ENCODE data around the gene FGFBP2.

Gene FGFBP2

DNA sequence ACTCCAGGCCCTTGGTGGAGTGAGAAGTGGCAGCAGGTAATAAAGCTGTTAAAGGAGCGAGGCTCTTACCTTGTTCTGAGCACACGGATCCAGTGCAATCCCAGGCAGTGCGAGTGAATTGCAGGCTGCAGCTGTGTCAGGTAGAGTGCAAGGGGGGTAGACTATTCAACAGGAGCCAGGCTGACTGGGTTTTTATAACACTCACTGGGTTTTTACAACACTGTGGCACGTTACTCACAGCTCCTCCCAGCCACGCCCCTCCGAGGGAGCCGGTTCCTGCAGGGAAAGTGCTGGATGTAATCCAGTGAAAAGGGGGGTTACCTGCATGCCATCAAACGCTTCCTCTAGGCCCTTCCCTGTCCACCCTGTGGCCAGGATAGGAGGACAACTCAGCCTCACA is 24.8 kb downstream of the FGFBP2 start:
- Histone ChIP-seq H4K20me1 (ENCODE audit: insufficient read depth, low read length) (no peaks in the 10 kb centered on the region), H3K27ac (ENCODE audit: low read length) (no peak overlapping the region), H3K4me1 (ENCODE audit: low read length) (peaks cover under 1% of the 10 kb centered on the region; the same call in 1 of the 2 replicates), H3K4me2 (ENCODE audit: low read length) (no peak overlapping the region), H3K36me3 (replicated peaks; ENCODE audit: low read depth, low read length) (no peaks in the 10 kb centered on the region), H3K9ac (ENCODE audit: low read length) (no peak overlapping the region), H3K9me3 (ENCODE audit: insufficient read depth, low read length) (0 out of 2 replicates have a peak, but pooled peaks cover under 1% of the 10 kb centered on the region), H2AFZ (ENCODE audit: low read depth, low read length) (no peak overlapping the region), H3K4me3 (ENCODE audit: low read length) (no peak overlapping the region), H3K79me2 (ENCODE audit: low read length) (no peaks in the 10 kb centered on the region), H3K27me3 (ENCODE audit: low read depth, low read length) (no peaks in the 10 kb centered on the region)
- TF ChIP-seq EZH2phosphoT487 (IDR thresholded peaks at IDR 0.05; ENCODE audit: low read depth): no peak
- TF ChIP-seq, protein P1, sequence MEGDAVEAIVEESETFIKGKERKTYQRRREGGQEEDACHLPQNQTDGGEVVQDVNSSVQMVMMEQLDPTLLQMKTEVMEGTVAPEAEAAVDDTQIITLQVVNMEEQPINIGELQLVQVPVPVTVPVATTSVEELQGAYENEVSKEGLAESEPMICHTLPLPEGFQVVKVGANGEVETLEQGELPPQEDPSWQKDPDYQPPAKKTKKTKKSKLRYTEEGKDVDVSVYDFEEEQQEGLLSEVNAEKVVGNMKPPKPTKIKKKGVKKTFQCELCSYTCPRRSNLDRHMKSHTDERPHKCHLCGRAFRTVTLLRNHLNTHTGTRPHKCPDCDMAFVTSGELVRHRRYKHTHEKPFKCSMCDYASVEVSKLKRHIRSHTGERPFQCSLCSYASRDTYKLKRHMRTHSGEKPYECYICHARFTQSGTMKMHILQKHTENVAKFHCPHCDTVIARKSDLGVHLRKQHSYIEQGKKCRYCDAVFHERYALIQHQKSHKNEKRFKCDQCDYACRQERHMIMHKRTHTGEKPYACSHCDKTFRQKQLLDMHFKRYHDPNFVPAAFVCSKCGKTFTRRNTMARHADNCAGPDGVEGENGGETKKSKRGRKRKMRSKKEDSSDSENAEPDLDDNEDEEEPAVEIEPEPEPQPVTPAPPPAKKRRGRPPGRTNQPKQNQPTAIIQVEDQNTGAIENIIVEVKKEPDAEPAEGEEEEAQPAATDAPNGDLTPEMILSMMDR (IDR thresholded peaks at IDR 0.05; ENCODE audit: low read depth, low read length): no peak

DNA sequence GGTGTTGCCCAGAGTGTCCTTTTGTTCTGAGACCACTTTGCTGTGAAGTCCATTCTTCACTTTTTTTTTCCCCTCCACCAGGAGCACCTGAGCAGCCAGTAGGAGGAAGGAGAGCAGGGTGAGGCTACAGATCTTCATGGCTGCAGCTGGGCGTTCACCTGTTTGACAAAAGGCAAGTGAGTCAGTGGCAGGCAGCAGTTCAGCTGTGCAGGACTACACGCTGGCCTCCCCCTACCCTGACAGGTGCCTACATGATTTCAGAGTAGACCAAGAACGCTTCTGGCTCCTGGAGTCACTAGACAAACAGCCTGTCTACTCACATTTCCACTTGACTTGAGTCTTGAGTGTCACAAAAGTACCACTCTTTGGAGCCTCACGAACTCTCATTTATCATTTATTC is 26.5 kb downstream of the FGFBP2 start:
- H3K36me3 ChIP-seq (replicated peaks; ENCODE audit: low read depth, low read length): peaks cover 4% of the 10 kb centered on the region
- peaks cover 17% of the 10 kb centered on the region for H3K4me1 ChIP-seq (ENCODE audit: low read length)

DNA sequence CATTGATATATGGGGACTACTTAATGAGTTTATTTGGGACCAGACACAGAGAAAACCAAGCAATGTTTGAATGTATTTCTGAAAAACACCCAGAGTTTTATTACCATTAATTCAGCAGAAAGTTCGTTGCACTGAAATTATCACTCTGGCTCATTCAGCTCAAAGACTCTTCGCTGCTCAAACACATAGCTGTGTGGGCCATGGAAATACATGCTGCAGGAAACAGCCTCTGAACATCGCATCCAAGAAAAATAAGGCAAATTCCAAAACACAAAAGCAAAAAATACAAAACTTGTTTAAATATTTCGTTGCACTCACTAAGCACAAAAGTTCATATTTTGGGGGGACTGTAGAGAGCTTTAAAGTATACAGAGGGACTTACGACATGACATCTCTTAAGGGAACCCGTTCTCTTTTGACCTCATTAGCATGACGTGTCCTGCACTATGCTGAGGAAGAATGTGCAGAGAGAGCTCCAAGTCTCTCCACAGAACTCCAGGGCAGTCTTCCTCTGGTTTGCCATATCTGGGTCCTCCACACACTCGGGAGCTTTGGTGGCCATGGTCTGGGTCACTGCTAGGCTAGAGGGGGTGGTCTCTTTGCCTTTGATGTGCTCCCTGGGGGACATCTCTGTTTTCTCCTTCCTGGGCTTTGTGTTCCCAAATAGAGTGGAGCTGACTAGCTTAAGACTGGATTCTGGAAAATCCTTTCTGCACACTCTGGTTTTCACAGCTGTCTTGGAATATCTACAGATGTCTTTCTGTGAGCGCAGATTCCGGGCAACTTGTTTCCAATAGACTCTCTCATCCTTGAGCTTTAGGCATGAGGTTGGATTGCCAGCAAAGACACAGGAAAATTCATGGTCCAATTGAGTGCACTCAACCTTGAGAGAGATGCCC is 27.2 kb downstream of the FGFBP2 start:
- peaks cover 21% of the 10 kb centered on the region for H3K4me1 ChIP-seq (ENCODE audit: low read length)
- no peak overlapping the region for H2AFZ ChIP-seq (ENCODE audit: low read depth, low read length)
- H3K36me3 ChIP-seq (replicated peaks; ENCODE audit: low read depth, low read length): peaks cover 4% of the 10 kb centered on the region
- H3K27ac ChIP-seq (ENCODE audit: low read length): no peak overlapping the region
- TF ChIP-seq EZH2phosphoT487 (IDR thresholded peaks at IDR 0.05; ENCODE audit: low read depth): no peak
- TF ChIP-seq, protein P1 (IDR thresholded peaks at IDR 0.05; ENCODE audit: low read depth, low read length): no peak
- no peaks in the 10 kb centered on the region for H3K79me2 ChIP-seq (ENCODE audit: low read length)
- H4K20me1 ChIP-seq (ENCODE audit: insufficient read depth, low read length): no peaks in the 10 kb centered on the region
- H3K27me3 ChIP-seq (ENCODE audit: low read depth, low read length): no peaks in the 10 kb centered on the region
- no peak overlapping the region for H3K4me3 ChIP-seq (ENCODE audit: low read length)
- H3K4me2 ChIP-seq (ENCODE audit: low read length): no peak overlapping the region
- peaks cover 4% of the 10 kb centered on the region; the same call in 1 of the 2 replicates for H3K9me3 ChIP-seq (ENCODE audit: insufficient read depth, low read length)
- H3K9ac ChIP-seq (ENCODE audit: low read length): no peak overlapping the region

More for the DNA sequence above, 26.5 kb downstream of the FGFBP2 start:
- no peaks in the 10 kb centered on the region for H3K27me3 ChIP-seq (ENCODE audit: low read depth, low read length)
- TF ChIP-seq EZH2phosphoT487 (IDR thresholded peaks at IDR 0.05; ENCODE audit: low read depth): no peak
- H2AFZ ChIP-seq (ENCODE audit: low read depth, low read length): no peak overlapping the region
- no peak overlapping the region for H3K9ac ChIP-seq (ENCODE audit: low read length)
- no peaks in the 10 kb centered on the region for H4K20me1 ChIP-seq (ENCODE audit: insufficient read depth, low read length)
- H3K79me2 ChIP-seq (ENCODE audit: low read length): no peaks in the 10 kb centered on the region
- H3K4me2 ChIP-seq (ENCODE audit: low read length): no peak overlapping the region
- H3K9me3 ChIP-seq (ENCODE audit: insufficient read depth, low read length): peaks cover 4% of the 10 kb centered on the region; the same call in 1 of the 2 replicates
- no peak overlapping the region for H3K4me3 ChIP-seq (ENCODE audit: low read length)
- no peak overlapping the region for H3K27ac ChIP-seq (ENCODE audit: low read length)

DNA sequence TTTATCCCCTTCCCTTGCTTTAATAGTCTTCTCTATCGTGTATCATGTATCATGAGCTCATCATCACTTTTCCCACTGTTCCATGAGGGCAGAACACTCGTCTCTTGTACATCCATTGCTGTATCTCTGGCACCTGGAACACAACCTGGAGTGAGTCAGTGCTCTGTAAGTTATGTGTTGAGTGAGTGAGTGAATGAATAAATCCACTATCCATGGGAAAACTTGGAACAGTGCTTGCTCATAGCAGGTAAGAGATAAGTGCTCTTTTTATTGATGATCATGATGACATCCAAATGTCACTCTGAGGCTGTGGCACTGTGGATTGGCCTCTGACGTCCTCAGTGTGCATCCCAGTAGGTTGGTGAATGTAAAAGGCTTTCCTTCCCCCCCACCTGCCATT is 28.7 kb downstream of the FGFBP2 start:
- Histone ChIP-seq H3K9ac (ENCODE audit: low read length) (no peak overlapping the region), H3K27ac (ENCODE audit: low read length) (no peak overlapping the region), H3K4me3 (ENCODE audit: low read length) (no peak overlapping the region), H3K36me3 (replicated peaks; ENCODE audit: low read depth, low read length) (peaks cover 4% of the 10 kb centered on the region), H3K27me3 (ENCODE audit: low read depth, low read length) (no peaks in the 10 kb centered on the region), H2AFZ (ENCODE audit: low read depth, low read length) (no peak overlapping the region), H4K20me1 (ENCODE audit: insufficient read depth, low read length) (no peaks in the 10 kb centered on the region), H3K4me1 (ENCODE audit: low read length) (peaks cover 21% of the 10 kb centered on the region), H3K9me3 (ENCODE audit: insufficient read depth, low read length) (peaks cover 4% of the 10 kb centered on the region; the same call in 1 of the 2 replicates), H3K79me2 (ENCODE audit: low read length) (no peaks in the 10 kb centered on the region), H3K4me2 (ENCODE audit: low read length) (no peak overlapping the region)
- TF ChIP-seq, protein P1 (IDR thresholded peaks at IDR 0.05; ENCODE audit: low read depth, low read length): no peak
- TF ChIP-seq EZH2phosphoT487 (IDR thresholded peaks at IDR 0.05; ENCODE audit: low read depth): no peak
